ENCODE results near the gene GPSM1. TPM values are rescaled to one million over a fixed set of nuclear protein-coding genes. Genes with fewer than 3 reads are reported as not detected.

The GPSM1 gene
- total RNA-seq, 1 donor from 2014 or later: 1.9 TPM

- Mint-ChIP-seq H3K27me3 (no peaks in the 10 kb centered on the region), H3K4me3 (no peak overlapping the region), H3K9me3 (no peaks in the 10 kb centered on the region), H3K36me3 (ENCODE audit: low read depth) (no peaks in the 10 kb centered on the region), H3K4me1 (peaks cover 3% of the 10 kb centered on the region), H3K27ac (no peak overlapping the region)
- ATAC-seq (ENCODE audit: low read depth) (no peak), DNase-seq (no peak)
- CTCF ChIA-PET: no interaction called here
- intact Hi-C loops (cut with micrococcal nuclease): no loop called here
- POLR2A ChIA-PET: no interaction called here
- TF ChIP-seq CTCF (IDR thresholded peaks at IDR 0.05): no peak
These were observed 32.9 kb upstream of the GPSM1 start for GRCh38 chr9:136294437-136294836.

GRCh38 chr9:136295055-136295454 is 32.3 kb upstream of the GPSM1 start:
- TF ChIP-seq CTCF (IDR thresholded peaks at IDR 0.05): no peak
- DNase-seq: no peak
- intact Hi-C loops (cut with micrococcal nuclease): no loop called here
- Mint-ChIP-seq H3K36me3 (ENCODE audit: low read depth) (no peaks in the 10 kb centered on the region), H3K27me3 (no peaks in the 10 kb centered on the region), H3K9me3 (no peaks in the 10 kb centered on the region), H3K27ac (no peak overlapping the region), H3K4me3 (no peak overlapping the region), H3K4me1 (peaks cover 3% of the 10 kb centered on the region)
- ChIA-PET POLR2A (no interaction called here), CTCF (no interaction called here)
- ATAC-seq (ENCODE audit: low read depth): no peak

DNA sequence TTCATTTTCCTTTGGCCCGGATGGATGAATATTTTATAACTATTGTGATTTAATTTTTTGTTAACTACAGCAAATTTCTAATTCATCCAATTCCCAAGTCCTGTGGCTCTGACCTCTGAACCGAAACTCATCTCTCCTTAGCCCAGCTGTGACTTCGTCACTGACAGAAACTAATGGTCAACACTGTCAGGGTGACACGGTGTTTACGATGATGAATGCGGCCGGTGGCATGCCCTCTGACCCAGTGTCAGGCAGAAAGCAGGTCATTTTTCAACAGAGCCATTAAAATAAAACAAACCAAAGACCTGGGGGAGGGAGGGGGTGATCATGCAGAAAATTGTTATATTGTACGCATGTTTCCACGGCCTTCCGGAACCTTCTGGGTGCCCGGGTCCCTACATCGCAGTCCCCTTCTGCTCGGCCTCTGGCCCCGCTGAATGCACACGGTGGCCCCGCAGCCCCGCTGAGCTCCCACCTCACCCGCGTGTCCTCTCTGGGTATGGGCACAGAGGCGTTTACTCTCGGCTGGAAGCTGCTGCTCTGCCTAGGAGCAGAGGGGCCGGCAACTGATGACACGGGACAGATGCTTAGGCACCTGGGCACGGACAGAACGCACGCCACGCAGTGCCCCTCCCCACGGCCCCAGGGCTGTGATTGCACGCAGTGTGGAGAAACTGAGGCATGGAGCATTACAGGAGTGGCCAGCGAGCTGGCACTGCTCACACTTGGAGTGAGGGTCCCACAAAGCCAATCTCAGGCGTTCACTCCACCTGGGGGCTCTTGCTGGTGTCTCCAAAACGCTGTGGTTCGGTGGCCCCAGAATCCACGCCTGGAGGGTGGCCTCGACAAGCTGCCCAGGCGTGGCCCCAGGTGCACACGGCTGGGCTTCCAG is 31.6 kb upstream of the GPSM1 start:
- H3K36me3 Mint-ChIP-seq (ENCODE audit: low read depth): no peaks in the 10 kb centered on the region
- H3K9me3 Mint-ChIP-seq: no peaks in the 10 kb centered on the region
- H3K27me3 Mint-ChIP-seq: no peaks in the 10 kb centered on the region
- no peak for DNase-seq
- ChIA-PET CTCF (interaction anchor here (1.5 kb wide), 1 partner anchor 9 kb away, joined by 3 read pairs; no protein-coding TSS in a partner anchor), POLR2A (no interaction called here)
- TF ChIP-seq CTCF (IDR thresholded peaks at IDR 0.05): no peak
- intact Hi-C loops (cut with micrococcal nuclease): no loop called here
- ATAC-seq (ENCODE audit: low read depth): no peak
- H3K4me3 Mint-ChIP-seq: no peak overlapping the region
- H3K4me1 Mint-ChIP-seq: peaks cover 3% of the 10 kb centered on the region
- H3K27ac Mint-ChIP-seq: no peak overlapping the region

- Mint-ChIP-seq H3K4me3 (no peak overlapping the region), H3K27ac (no peak overlapping the region), H3K27me3 (no peaks in the 10 kb centered on the region), H3K4me1 (peaks cover 3% of the 10 kb centered on the region), H3K9me3 (no peaks in the 10 kb centered on the region), H3K36me3 (ENCODE audit: low read depth) (no peaks in the 10 kb centered on the region)
- intact Hi-C loops (cut with micrococcal nuclease): no loop called here
- ChIA-PET CTCF (interaction anchor here (1.5 kb wide), 1 partner anchor 10 kb away, joined by 3 read pairs; no protein-coding TSS in a partner anchor), POLR2A (no interaction called here)
- DNase-seq (no peak), ATAC-seq (ENCODE audit: low read depth) (no peak)
- no peak for TF ChIP-seq CTCF (IDR thresholded peaks at IDR 0.05)
These were observed 30.8 kb upstream of the GPSM1 start for GRCh38 chr9:136296434-136297015.

- intact Hi-C loops (cut with micrococcal nuclease): no loop called here
- H3K27ac Mint-ChIP-seq: no peak overlapping the region
These were observed 30.2 kb upstream of the GPSM1 start for GRCh38 chr9:136297016-136297691.

More at GRCh38 chr9:136297016-136297691, 30.2 kb upstream of the GPSM1 start:
- Mint-ChIP-seq H3K27me3 (no peaks in the 10 kb centered on the region), H3K4me1 (peaks cover 3% of the 10 kb centered on the region), H3K4me3 (no peak overlapping the region), H3K9me3 (no peaks in the 10 kb centered on the region), H3K36me3 (ENCODE audit: low read depth) (no peaks in the 10 kb centered on the region)
- no peak for ATAC-seq (ENCODE audit: low read depth)
- TF ChIP-seq CTCF (IDR thresholded peaks at IDR 0.05): no peak
- CTCF ChIA-PET: interaction anchor here (1.5 kb wide), 1 partner anchor 11 kb away, joined by 3 read pairs; no protein-coding TSS in a partner anchor
- POLR2A ChIA-PET: no interaction called here
- no peak for DNase-seq
